MM.1S (cell line): ENCODE results near the gene FDX2.

Experiments
- DNase-seq: peaks from one replicate; pipeline ENCODE4 v3.0.0-alpha.2; 2015
- H2AFZ ChIP-seq: fragments of 300-600 bp; sonication (generic); 2 replicates; pipeline ENCODE4 v1.6.0; 2016; ENCODE audit warnings: antibody characterized with exemption, low read length
- H3F3A ChIP-seq: fragments of 300-600 bp; sonication (generic); 2 replicates; pipeline ENCODE4 v1.6.1; 2016; ENCODE audit warnings: mild to moderate bottlenecking, antibody characterized with exemption, low read length, moderate library complexity, mixed read lengths; ENCODE audit not compliant: insufficient read depth
- H3K27ac ChIP-seq: fragments of 300-600 bp; sonication (generic); 2 replicates; pipeline ENCODE4 v1.5.1; 2016; ENCODE audit warnings: mild to moderate bottlenecking, low read length
- H3K27me3 ChIP-seq: fragments of 300-600 bp; sonication (generic); replicated peaks from 2 replicates; pipeline ENCODE4 v1.6.0; 2016; ENCODE audit warnings: low read length; ENCODE audit not compliant: insufficient read depth
- H3K36me3 ChIP-seq: fragments of 300-600 bp; sonication (generic); replicated peaks from 2 replicates; pipeline ENCODE4 v1.6.1; 2016; ENCODE audit warnings: mild to moderate bottlenecking, low read length, mixed read lengths; ENCODE audit not compliant: insufficient read depth
- H3K4me1 ChIP-seq: fragments of 300-600 bp; sonication (generic); 2 replicates; pipeline ENCODE4 v1.6.1; 2016; ENCODE audit warnings: low read length, mixed read lengths
- H3K4me2 ChIP-seq: fragments of 300-600 bp; sonication (generic); 2 replicates; pipeline ENCODE4 v1.6.0; 2016; ENCODE audit warnings: low read depth, low read length
- H3K4me3 ChIP-seq: fragments of 300-600 bp; sonication (generic); 2 replicates; pipeline ENCODE4 v1.5.1; 2016; ENCODE audit warnings: low read length, mixed read lengths
- H3K79me2 ChIP-seq: fragments of 300-600 bp; sonication (generic); 2 replicates; pipeline ENCODE4 v1.6.1; 2016; ENCODE audit warnings: mixed run types, low read length, mixed read lengths
- H3K9ac ChIP-seq: fragments of 300-600 bp; sonication (generic); 2 replicates; pipeline ENCODE4 v1.6.1; 2016; ENCODE audit warnings: low read length, mixed read lengths
- H3K9me2 ChIP-seq: fragments of 300-600 bp; sonication (generic); replicated peaks from 2 replicates; pipeline ENCODE4 v1.6.1; 2016; ENCODE audit warnings: mild to moderate bottlenecking, low read length, mixed read lengths; ENCODE audit not compliant: insufficient read depth
- H3K9me3 ChIP-seq: fragments of 300-600 bp; sonication (generic); replicated peaks from 2 replicates; pipeline ENCODE4 v1.6.1; 2016; ENCODE audit warnings: mild to moderate bottlenecking, low read length, mixed read lengths; ENCODE audit not compliant: insufficient read depth
- H4K20me1 ChIP-seq: fragments of 300-600 bp; sonication (generic); 2 replicates; pipeline ENCODE4 v1.6.1; 2016; ENCODE audit warnings: mild to moderate bottlenecking, low read length, moderate library complexity, mixed read lengths; ENCODE audit not compliant: insufficient read depth
- CTCF ChIP-seq: fragments of 300-600 bp; sonication (generic); IDR thresholded peaks from 2 replicates; pipeline ENCODE4 v1.5.1; 2016; ENCODE audit warnings: antibody characterized with exemption, low read length, mixed read lengths
- EZH2 ChIP-seq: fragments of 300-600 bp; sonication (generic); optimal IDR thresholded peaks from 2 replicates; pipeline ENCODE3; 2017; ENCODE audit warnings: low read depth, mild to moderate bottlenecking, antibody characterized with exemption, low read length, mixed read lengths
- EZH2phosphoT487 ChIP-seq: fragments of 300-600 bp; sonication (generic); IDR thresholded peaks from 2 replicates; pipeline ENCODE4 v1.6.1; 2018; ENCODE audit warnings: antibody characterized with exemption, low read length

Gene FDX2

GRCh38 chr19:10332158-10332964 lies 16.5 kb upstream of the FDX2 start:
- H2AFZ ChIP-seq, result no peak overlapping the region
- no peaks in the 10 kb centered on the region for H3K27me3 ChIP-seq
- DNase-seq, result no peak
- H3K9me3 ChIP-seq, result no peaks in the 10 kb centered on the region
- peaks cover 11% of the 10 kb centered on the region; the same call in 1 of the 2 replicates for H3K36me3 ChIP-seq
- H3K79me2 ChIP-seq, result peaks cover 76% of the 10 kb centered on the region
- H3K9ac ChIP-seq, result peak overlapping the region; percentile 91
- TF ChIP-seq EZH2phosphoT487, result no peak
- H3F3A ChIP-seq, result no peaks in the 10 kb centered on the region
- H3K27ac ChIP-seq, result peak overlapping the region; percentile 69; the same call in 1 of the 2 replicates
- H3K4me3 ChIP-seq, result peak overlapping the region; percentile 92
- H4K20me1 ChIP-seq, result no peaks in the 10 kb centered on the region
- H3K9me2 ChIP-seq, result no peaks in the 10 kb centered on the region
- H3K4me2 ChIP-seq, result peak overlapping the region; percentile 80
- 0 out of 2 replicates have a peak, but pooled peaks cover 3% of the 10 kb centered on the region for H3K4me1 ChIP-seq

GRCh38 chr19:10329555-10329954 lies 13.7 kb upstream of the FDX2 start:
- H3K4me1 ChIP-seq, result 0 out of 2 replicates have a peak, but pooled peaks cover 3% of the 10 kb centered on the region
- H3K4me3 ChIP-seq, result no peak overlapping the region
- no peaks in the 10 kb centered on the region for H3K27me3 ChIP-seq
- H3K27ac ChIP-seq, result no peak overlapping the region
- no peak overlapping the region for H3K4me2 ChIP-seq
- H3K9ac ChIP-seq, result no peak overlapping the region
- no peaks in the 10 kb centered on the region for H3F3A ChIP-seq
- no peak for TF ChIP-seq EZH2
- no peak for TF ChIP-seq EZH2phosphoT487
- TF ChIP-seq CTCF, result no peak
- no peaks in the 10 kb centered on the region for H3K9me3 ChIP-seq
- peaks cover 12% of the 10 kb centered on the region; the same call in 1 of the 2 replicates for H3K36me3 ChIP-seq
- DNase-seq, result no peak
- no peaks in the 10 kb centered on the region for H3K9me2 ChIP-seq
- H4K20me1 ChIP-seq, result no peaks in the 10 kb centered on the region
- peaks cover 75% of the 10 kb centered on the region for H3K79me2 ChIP-seq
- H2AFZ ChIP-seq, result no peak overlapping the region

GRCh38 chr19:10328558-10329429 lies 13.0 kb upstream of the FDX2 start:
- H3K27me3 ChIP-seq, result no peaks in the 10 kb centered on the region
- no peaks in the 10 kb centered on the region for H3K4me1 ChIP-seq
- no peaks in the 10 kb centered on the region for H3K9me2 ChIP-seq
- peaks cover 68% of the 10 kb centered on the region for H3K79me2 ChIP-seq
- peaks cover 12% of the 10 kb centered on the region; the same call in 1 of the 2 replicates for H3K36me3 ChIP-seq
- H3F3A ChIP-seq, result no peaks in the 10 kb centered on the region
- H3K9ac ChIP-seq, result no peak overlapping the region
- no peak for TF ChIP-seq EZH2phosphoT487
- no peak for TF ChIP-seq CTCF
- TF ChIP-seq EZH2, result no peak
- no peak overlapping the region for H3K4me2 ChIP-seq
- DNase-seq, result no peak
- H3K4me3 ChIP-seq, result no peak overlapping the region
- H4K20me1 ChIP-seq, result no peaks in the 10 kb centered on the region
- H2AFZ ChIP-seq, result no peak overlapping the region
- no peak overlapping the region for H3K27ac ChIP-seq
- H3K9me3 ChIP-seq, result no peaks in the 10 kb centered on the region
